Measurements from ENCODE around the gene L3MBTL4. TPM values are rescaled to one million over a fixed set of nuclear protein-coding genes. Genes with fewer than 3 reads are reported as not detected.

The L3MBTL4 gene
- total RNA-seq, 1 donor, result 0.36 TPM

GRCh38 chr18:6207116-6207515, 207.6 kb downstream of the L3MBTL4 start:
- H3K27ac ChIP-seq (ENCODE audit: low read depth, low read length), result no peak overlapping the region
- no peak overlapping the region for H2AFZ ChIP-seq (ENCODE audit: low read length)
- H3K79me2 ChIP-seq (ENCODE audit: insufficient read depth, low read length), result no peaks in the 10 kb centered on the region
- no peak overlapping the region for H3K4me2 ChIP-seq (ENCODE audit: insufficient read depth, low read length)
- no peaks in the 10 kb centered on the region for H3K27me3 ChIP-seq (ENCODE audit: insufficient read depth, low read length)
- no peak overlapping the region for H3K4me3 ChIP-seq (ENCODE audit: insufficient read depth, low read length)
- no peaks in the 10 kb centered on the region for H3K9me3 ChIP-seq (ENCODE audit: low read depth, low read length)
- H3K4me1 ChIP-seq (ENCODE audit: insufficient read depth, low read length), result no peaks in the 10 kb centered on the region
- no peaks in the 10 kb centered on the region for H3K36me3 ChIP-seq (ENCODE audit: insufficient read depth, low read length)
- DNase-seq (ENCODE audit: insufficient read length, low spot score, missing footprints), result no peak
- TF ChIP-seq, protein P1, sequence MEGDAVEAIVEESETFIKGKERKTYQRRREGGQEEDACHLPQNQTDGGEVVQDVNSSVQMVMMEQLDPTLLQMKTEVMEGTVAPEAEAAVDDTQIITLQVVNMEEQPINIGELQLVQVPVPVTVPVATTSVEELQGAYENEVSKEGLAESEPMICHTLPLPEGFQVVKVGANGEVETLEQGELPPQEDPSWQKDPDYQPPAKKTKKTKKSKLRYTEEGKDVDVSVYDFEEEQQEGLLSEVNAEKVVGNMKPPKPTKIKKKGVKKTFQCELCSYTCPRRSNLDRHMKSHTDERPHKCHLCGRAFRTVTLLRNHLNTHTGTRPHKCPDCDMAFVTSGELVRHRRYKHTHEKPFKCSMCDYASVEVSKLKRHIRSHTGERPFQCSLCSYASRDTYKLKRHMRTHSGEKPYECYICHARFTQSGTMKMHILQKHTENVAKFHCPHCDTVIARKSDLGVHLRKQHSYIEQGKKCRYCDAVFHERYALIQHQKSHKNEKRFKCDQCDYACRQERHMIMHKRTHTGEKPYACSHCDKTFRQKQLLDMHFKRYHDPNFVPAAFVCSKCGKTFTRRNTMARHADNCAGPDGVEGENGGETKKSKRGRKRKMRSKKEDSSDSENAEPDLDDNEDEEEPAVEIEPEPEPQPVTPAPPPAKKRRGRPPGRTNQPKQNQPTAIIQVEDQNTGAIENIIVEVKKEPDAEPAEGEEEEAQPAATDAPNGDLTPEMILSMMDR (IDR thresholded peaks at IDR 0.05; ENCODE audit: extremely low read depth, low read depth, low read length), result no peak
- no peaks in the 10 kb centered on the region for H4K20me1 ChIP-seq (ENCODE audit: insufficient read depth, low read length)

DNA sequence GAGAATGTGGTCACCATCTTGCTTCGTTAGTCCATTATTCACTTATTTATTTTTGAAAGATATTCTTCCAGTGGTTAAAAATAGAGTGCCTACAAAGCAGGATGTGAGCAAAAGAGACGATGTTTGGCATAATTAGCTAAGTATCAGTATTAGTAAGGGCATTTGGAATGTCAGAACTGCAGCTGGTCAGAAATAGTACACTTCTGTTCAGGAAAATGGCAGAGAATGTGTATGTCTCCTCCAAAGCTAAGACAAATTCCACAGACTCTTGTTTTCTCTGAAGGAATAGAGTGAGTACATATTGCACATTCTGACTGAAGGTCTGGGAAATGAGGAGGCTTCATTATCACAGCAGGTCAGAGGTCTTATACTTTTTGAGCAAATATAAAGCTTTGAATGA, 209.0 kb downstream of the L3MBTL4 start:
- H3K79me2 ChIP-seq (ENCODE audit: insufficient read depth, low read length), result no peaks in the 10 kb centered on the region
- no peak overlapping the region for H3K4me2 ChIP-seq (ENCODE audit: insufficient read depth, low read length)
- H3K4me1 ChIP-seq (ENCODE audit: insufficient read depth, low read length), result no peaks in the 10 kb centered on the region
- H3K27ac ChIP-seq (ENCODE audit: low read depth, low read length), result no peak overlapping the region
- TF ChIP-seq, protein P1 (IDR thresholded peaks at IDR 0.05; ENCODE audit: extremely low read depth, low read depth, low read length), result no peak
- H4K20me1 ChIP-seq (ENCODE audit: insufficient read depth, low read length), result no peaks in the 10 kb centered on the region
- no peak overlapping the region for H2AFZ ChIP-seq (ENCODE audit: low read length)
- no peak overlapping the region for H3K4me3 ChIP-seq (ENCODE audit: insufficient read depth, low read length)
- H3K27me3 ChIP-seq (ENCODE audit: insufficient read depth, low read length), result no peaks in the 10 kb centered on the region
- DNase-seq (ENCODE audit: insufficient read length, low spot score, missing footprints), result no peak
- no peaks in the 10 kb centered on the region for H3K9me3 ChIP-seq (ENCODE audit: low read depth, low read length)
- no peaks in the 10 kb centered on the region for H3K36me3 ChIP-seq (ENCODE audit: insufficient read depth, low read length)

DNA sequence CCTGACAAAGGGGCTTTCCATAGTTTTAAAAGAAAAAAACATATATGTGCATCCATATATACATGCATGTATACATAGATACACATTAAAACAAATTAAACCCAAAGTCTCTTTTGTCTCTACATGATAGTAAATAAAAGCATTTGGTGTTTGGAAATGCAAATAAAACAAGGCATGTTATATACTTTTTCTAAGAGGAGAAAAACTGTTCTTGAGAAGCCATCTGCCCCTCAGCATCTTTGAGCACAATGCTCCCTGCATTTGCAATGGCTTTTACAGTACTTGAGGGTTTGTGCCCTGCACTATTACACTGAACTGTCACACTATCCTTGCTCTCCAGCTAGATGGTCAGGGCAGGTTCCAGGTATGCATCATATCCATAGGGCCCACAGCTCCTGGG, 210.2 kb downstream of the L3MBTL4 start:
- Histone ChIP-seq H4K20me1 (ENCODE audit: insufficient read depth, low read length) (no peaks in the 10 kb centered on the region), H3K4me2 (ENCODE audit: insufficient read depth, low read length) (no peak overlapping the region), H3K9me3 (ENCODE audit: low read depth, low read length) (no peaks in the 10 kb centered on the region), H3K27me3 (ENCODE audit: insufficient read depth, low read length) (no peaks in the 10 kb centered on the region), H2AFZ (ENCODE audit: low read length) (no peak overlapping the region), H3K4me1 (ENCODE audit: insufficient read depth, low read length) (no peaks in the 10 kb centered on the region), H3K79me2 (ENCODE audit: insufficient read depth, low read length) (no peaks in the 10 kb centered on the region), H3K36me3 (ENCODE audit: insufficient read depth, low read length) (no peaks in the 10 kb centered on the region), H3K4me3 (ENCODE audit: insufficient read depth, low read length) (no peak overlapping the region), H3K27ac (ENCODE audit: low read depth, low read length) (no peak overlapping the region)
- no peak for DNase-seq (ENCODE audit: insufficient read length, low spot score, missing footprints)
- TF ChIP-seq, protein P1 (IDR thresholded peaks at IDR 0.05; ENCODE audit: extremely low read depth, low read depth, low read length), result no peak

DNA sequence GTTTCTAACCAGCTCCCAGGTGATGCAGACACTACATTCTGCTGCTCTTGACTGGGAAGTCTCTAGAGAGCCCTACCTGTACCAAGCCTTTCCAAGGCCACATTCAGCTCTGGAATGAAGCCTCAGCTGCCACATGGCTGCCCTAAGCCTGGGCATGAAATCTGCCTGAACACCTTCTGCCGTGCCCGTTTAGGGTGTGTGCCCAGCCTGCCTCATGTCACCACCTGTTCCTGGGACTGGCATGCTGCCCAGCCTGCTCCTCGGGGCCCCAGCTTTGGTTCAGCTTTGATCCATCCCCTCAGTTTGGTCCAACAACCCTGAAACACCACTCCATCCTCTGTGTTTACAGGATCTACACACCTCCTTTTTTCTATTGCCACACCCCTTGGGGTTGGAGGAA, 210.9 kb downstream of the L3MBTL4 start:
- Histone ChIP-seq H2AFZ (ENCODE audit: low read length) (no peak overlapping the region), H3K4me2 (ENCODE audit: insufficient read depth, low read length) (no peak overlapping the region), H3K4me3 (ENCODE audit: insufficient read depth, low read length) (no peak overlapping the region), H3K36me3 (ENCODE audit: insufficient read depth, low read length) (no peaks in the 10 kb centered on the region), H3K27ac (ENCODE audit: low read depth, low read length) (no peak overlapping the region), H3K9me3 (ENCODE audit: low read depth, low read length) (no peaks in the 10 kb centered on the region), H4K20me1 (ENCODE audit: insufficient read depth, low read length) (no peaks in the 10 kb centered on the region), H3K79me2 (ENCODE audit: insufficient read depth, low read length) (no peaks in the 10 kb centered on the region), H3K4me1 (ENCODE audit: insufficient read depth, low read length) (no peaks in the 10 kb centered on the region), H3K27me3 (ENCODE audit: insufficient read depth, low read length) (no peaks in the 10 kb centered on the region)
- no peak for DNase-seq (ENCODE audit: insufficient read length, low spot score, missing footprints)
- TF ChIP-seq, protein P1 (IDR thresholded peaks at IDR 0.05; ENCODE audit: extremely low read depth, low read depth, low read length), result no peak

All from osteoblast (primary cell).